ENCODE measurements around the gene SLC45A2. TPM values are rescaled to one million over a fixed set of nuclear protein-coding genes. Genes with fewer than 3 reads are reported as not detected.

SLC45A2 gene
- total RNA-seq, 1 donor from 2014 or later, result 0.48 TPM

- ATAC-seq (peak; percentile 89), DNase-seq (ENCODE audit: low spot score) (peak; percentile 97)
These were observed 23.4 kb upstream of the SLC45A2 start, which contains the start of gene AMACR for GRCh38 chr5:34007621-34008600. AMACR (minus strand) TSS chr5:34008050; CDS start chr5:34008019, 31 bp downstream.

GRCh38 chr5:34007201-34007620 is 22.7 kb upstream of the SLC45A2 start:
- DNase-seq (ENCODE audit: low spot score) (no peak), ATAC-seq (peak; percentile 9)

- DNase-seq (ENCODE audit: low spot score) (no peak), ATAC-seq (no peak)
These were observed 21.2 kb upstream of the SLC45A2 start for GRCh38 chr5:34005681-34006080.

- DNase-seq (ENCODE audit: low spot score), result no peak
- no peak for ATAC-seq
These were observed 20.7 kb upstream of the SLC45A2 start for GRCh38 chr5:34005211-34005610.

- no peak for ATAC-seq
- no peak for DNase-seq (ENCODE audit: low spot score)
These were observed 19.4 kb upstream of the SLC45A2 start for GRCh38 chr5:34003941-34004340.

- no peak for ATAC-seq
- DNase-seq (ENCODE audit: low spot score), result no peak
These were observed 18.3 kb upstream of the SLC45A2 start for GRCh38 chr5:34002629-34003328.

- peak; percentile 63 for ATAC-seq
These were observed 16.8 kb upstream of the SLC45A2 start for GRCh38 chr5:34001241-34001841.

GRCh38 chr5:33999978-34000377 is 15.5 kb upstream of the SLC45A2 start:
- ATAC-seq (peak; percentile 4), DNase-seq (ENCODE audit: low spot score) (no peak)

More at GRCh38 chr5:34001241-34001841, 16.8 kb upstream of the SLC45A2 start:
- peak; percentile 80 for DNase-seq (ENCODE audit: low spot score)

- ATAC-seq, result peak; percentile 90
These were observed 13.0 kb upstream of the SLC45A2 start for GRCh38 chr5:33997331-33997983.

GRCh38 chr5:33995865-33996264 is 11.4 kb upstream of the SLC45A2 start:
- ATAC-seq (no peak), DNase-seq (ENCODE audit: low spot score) (no peak)

More at GRCh38 chr5:33997331-33997983, 13.0 kb upstream of the SLC45A2 start:
- peak; percentile 84 for DNase-seq (ENCODE audit: low spot score)

GRCh38 chr5:33994845-33995244 is 10.4 kb upstream of the SLC45A2 start:
- no peak for DNase-seq (ENCODE audit: low spot score)
- ATAC-seq, result peak; percentile 32

GRCh38 chr5:33992864-33993263 is 8.4 kb upstream of the SLC45A2 start:
- DNase-seq (ENCODE audit: low spot score) (no peak), ATAC-seq (no peak)

GRCh38 chr5:33985447-33985846 is 954 bp upstream of the SLC45A2 start:
- ATAC-seq, result no peak
- no peak for DNase-seq (ENCODE audit: low spot score)

- ATAC-seq (peak; percentile 41), DNase-seq (ENCODE audit: low spot score) (no peak)
These were observed 315 bp downstream of the SLC45A2 start for GRCh38 chr5:33984178-33984577.

GRCh38 chr5:33981408-33982162 is 2.9 kb downstream of the SLC45A2 start:
- ATAC-seq, result no peak
- no peak for DNase-seq (ENCODE audit: low spot score)

GRCh38 chr5:33980030-33980429 is 4.5 kb downstream of the SLC45A2 start:
- ATAC-seq, result no peak

GRCh38 chr5:33978306-33978705 is 6.2 kb downstream of the SLC45A2 start:
- no peak for ATAC-seq
- no peak for DNase-seq (ENCODE audit: low spot score)

More at GRCh38 chr5:33980030-33980429, 4.5 kb downstream of the SLC45A2 start:
- DNase-seq (ENCODE audit: low spot score), result no peak

GRCh38 chr5:33976307-33976706 is 8.2 kb downstream of the SLC45A2 start:
- ATAC-seq (no peak), DNase-seq (ENCODE audit: low spot score) (no peak)

- ATAC-seq (no peak), DNase-seq (ENCODE audit: low spot score) (no peak)
These were observed 8.6 kb downstream of the SLC45A2 start for GRCh38 chr5:33975852-33976251.

- no peak for ATAC-seq
- DNase-seq (ENCODE audit: low spot score), result no peak
These were observed 11.2 kb downstream of the SLC45A2 start for GRCh38 chr5:33973271-33973670.
